Mucosa of rectum (tissue), 2 donors: ENCODE measurements around the gene MFNG.

Source experiments
- H3K27ac ChIP-seq, 2 donors: one replicate each; pipeline ENCODE4 v1.7.0; 2013; ENCODE audit warnings: inconsistent platforms in 2 of 2, low read depth in 2 of 2, low read length in 2 of 2
- H3K27me3 ChIP-seq, 2 donors: one replicate each; pipeline ENCODE4 v1.7.0; 2013; ENCODE audit warnings: low read length in 2 of 2; ENCODE audit not compliant: control insufficient read depth in 2 of 2, insufficient read depth in 2 of 2
- H3K36me3 ChIP-seq, 2 donors: one replicate each; pipeline ENCODE4 v1.7.0; 2013; ENCODE audit warnings: low read length in 2 of 2; ENCODE audit not compliant: control insufficient read depth in 2 of 2, insufficient read depth in 2 of 2
- H3K4me1 ChIP-seq, 2 donors: one replicate each; pipeline ENCODE4 v1.7.0; 2013; ENCODE audit warnings: low read length in 2 of 2, mild to moderate bottlenecking in 1 of 2; ENCODE audit not compliant: control insufficient read depth in 2 of 2, insufficient read depth in 2 of 2
- H3K4me3 ChIP-seq, 2 donors: one replicate each; pipeline ENCODE4 v1.7.0; 2013; ENCODE audit warnings: low read length in 2 of 2
- H3K9ac ChIP-seq, 2 donors: one replicate each; pipeline ENCODE4 v1.7.0; 2013; ENCODE audit warnings: low read length in 2 of 2, low read depth in 1 of 2, mild to moderate bottlenecking in 1 of 2
- H3K9me3 ChIP-seq, 2 donors: one replicate each; pipeline ENCODE4 v1.7.0; 2013; ENCODE audit warnings: low read length in 2 of 2; ENCODE audit not compliant: control insufficient read depth in 2 of 2
- donor health status: healthy.
- donor health status: Normal muscosa, but diverticular disease.

MFNG gene

GRCh38 chr22:37464181-37464580, 22.0 kb downstream of the MFNG start:
- H3K27ac ChIP-seq = no peak overlapping the region
- no peak overlapping the region for H3K4me3 ChIP-seq
- no peaks in the 10 kb centered on the region for H3K4me1 ChIP-seq
- peaks cover 0 to 4% of the 10 kb centered on the region in 2 donors for H3K27me3 ChIP-seq
- H3K9me3 ChIP-seq = no peaks in the 10 kb centered on the region
- H3K9ac ChIP-seq = no peak overlapping the region
- no peaks in the 10 kb centered on the region for H3K36me3 ChIP-seq

GRCh38 chr22:37462983-37463382, 23.2 kb downstream of the MFNG start:
- H3K9ac ChIP-seq = no peak overlapping the region
- H3K36me3 ChIP-seq = no peaks in the 10 kb centered on the region
- no peak overlapping the region for H3K4me3 ChIP-seq
- peaks cover 0 to 4% of the 10 kb centered on the region in 2 donors for H3K27me3 ChIP-seq
- no peak overlapping the region for H3K27ac ChIP-seq
- H3K4me1 ChIP-seq = no peaks in the 10 kb centered on the region
- no peaks in the 10 kb centered on the region for H3K9me3 ChIP-seq

- Histone ChIP-seq H3K27ac (no peak overlapping the region), H3K36me3 (no peaks in the 10 kb centered on the region), H3K27me3 (peaks cover 4 to 5% of the 10 kb centered on the region in 2 donors), H3K4me3 (no peak overlapping the region), H3K9ac (no peak overlapping the region), H3K4me1 (no peaks in the 10 kb centered on the region), H3K9me3 (no peaks in the 10 kb centered on the region)
These were observed 23.7 kb downstream of the MFNG start for GRCh38 chr22:37462436-37462835.

GRCh38 chr22:37461961-37462360, 24.2 kb downstream of the MFNG start:
- Histone ChIP-seq H3K4me3 (no peak overlapping the region), H3K36me3 (no peaks in the 10 kb centered on the region), H3K27me3 (peaks cover 4 to 6% of the 10 kb centered on the region in 2 donors)

GRCh38 chr22:37460684-37461083, 25.5 kb downstream of the MFNG start:
- Histone ChIP-seq H3K9me3 (no peaks in the 10 kb centered on the region), H3K36me3 (no peaks in the 10 kb centered on the region), H3K27me3 (peaks cover 4 to 13% of the 10 kb centered on the region in 2 donors), H3K4me1 (no peaks in the 10 kb centered on the region), H3K27ac (no peak overlapping the region), H3K9ac (no peak overlapping the region), H3K4me3 (no peak overlapping the region)

More at GRCh38 chr22:37461961-37462360, 24.2 kb downstream of the MFNG start:
- no peaks in the 10 kb centered on the region for H3K4me1 ChIP-seq
- no peak overlapping the region for H3K27ac ChIP-seq
- no peak overlapping the region for H3K9ac ChIP-seq
- H3K9me3 ChIP-seq = no peaks in the 10 kb centered on the region

GRCh38 chr22:37459206-37459605, 27.0 kb downstream of the MFNG start:
- H3K9me3 ChIP-seq = no peaks in the 10 kb centered on the region
- peaks cover 0 to 18% of the 10 kb centered on the region in 2 donors for H3K27me3 ChIP-seq
- no peaks in the 10 kb centered on the region for H3K4me1 ChIP-seq
- no peak overlapping the region for H3K4me3 ChIP-seq
- no peak overlapping the region for H3K9ac ChIP-seq
- H3K36me3 ChIP-seq = no peaks in the 10 kb centered on the region
- H3K27ac ChIP-seq = no peak overlapping the region

GRCh38 chr22:37457093-37457893, 28.9 kb downstream of the MFNG start:
- no peak overlapping the region for H3K4me3 ChIP-seq
- H3K9ac ChIP-seq = no peak overlapping the region
- no peaks in the 10 kb centered on the region for H3K9me3 ChIP-seq
- no peaks in the 10 kb centered on the region for H3K4me1 ChIP-seq
- H3K27me3 ChIP-seq = peaks cover 0 to 23% of the 10 kb centered on the region in 2 donors
- no peaks in the 10 kb centered on the region for H3K36me3 ChIP-seq
- no peak overlapping the region for H3K27ac ChIP-seq

- H3K36me3 ChIP-seq = no peaks in the 10 kb centered on the region
- H3K4me3 ChIP-seq = no peak overlapping the region
- no peaks in the 10 kb centered on the region for H3K9me3 ChIP-seq
- H3K9ac ChIP-seq = no peak overlapping the region
- H3K4me1 ChIP-seq = no peaks in the 10 kb centered on the region
- H3K27me3 ChIP-seq = peaks cover 0 to 23% of the 10 kb centered on the region in 2 donors
- H3K27ac ChIP-seq = no peak overlapping the region
These were observed 29.8 kb downstream of the MFNG start for GRCh38 chr22:37456346-37456745.

- no peaks in the 10 kb centered on the region for H3K36me3 ChIP-seq
- no peak overlapping the region for H3K27ac ChIP-seq
- no peaks in the 10 kb centered on the region for H3K4me1 ChIP-seq
- no peak overlapping the region for H3K4me3 ChIP-seq
- no peaks in the 10 kb centered on the region for H3K9me3 ChIP-seq
- no peak overlapping the region for H3K9ac ChIP-seq
- peaks cover 1 to 23% of the 10 kb centered on the region in 2 donors for H3K27me3 ChIP-seq
These were observed 30.3 kb downstream of the MFNG start for GRCh38 chr22:37455896-37456295.

- Histone ChIP-seq H3K4me3 (no peak overlapping the region), H3K4me1 (no peaks in the 10 kb centered on the region), H3K36me3 (no peaks in the 10 kb centered on the region), H3K27ac (no peak overlapping the region), H3K9ac (no peak overlapping the region), H3K27me3 (peaks cover 1 to 23% of the 10 kb centered on the region in 2 donors), H3K9me3 (no peaks in the 10 kb centered on the region)
These were observed 31.1 kb downstream of the MFNG start for GRCh38 chr22:37454857-37455686.
